Endothelial cell of umbilical vein (primary cell): ENCODE data around the gene TBC1D13. TPM values are rescaled to one million over a fixed set of nuclear protein-coding genes. Genes with fewer than 3 reads are reported as not detected.
"Not testable (repeated sequence)": the region's sequence is repeated elsewhere in the genome, so short reads cannot be mapped to it uniquely, and the experiment has no call there.

Experiments
- BruUV-seq: library from RNA; stranded (reverse); fragments of 400-500 nt; replicated peaks from 2 replicates; lab custom pipeline; 2021; lab: Mats Ljungman, UMichigan
- CTCF ChIA-PET: fragments of 300-600, 350-600 bp; sonication (Branson Sonifier 250); formaldehyde crosslinking; loops from one replicate; lab custom pipeline; 2021; ENCODE audit warnings: antibody characterized with exemption, inconsistent platforms; lab: Charles Lee
- POLR2A ChIA-PET: fragments of 300-600, 350-600 bp; sonication (Branson Sonifier 250); formaldehyde crosslinking; loops from one replicate; lab custom pipeline; 2021; ENCODE audit warnings: antibody characterized with exemption, inconsistent platforms; lab: Charles Lee
- DNase-seq: peaks from one replicate; pipeline ENCODE4 v3.0.0-alpha.2; 2011; ENCODE audit warnings: low read depth, low spot score
- FAIRE-seq: peaks from 2 replicates; lab custom pipeline; 2011; peaks lifted over from hg19 to GRCh38; lab: Jason Lieb, UNC
- H2AFZ ChIP-seq: 2 replicates; pipeline ENCODE4 v1.6.0; 2012; ENCODE audit warnings: low read depth, low read length, control low read depth, inconsistent platforms
- H3K27ac ChIP-seq: 2 replicates; pipeline ENCODE4 v1.5.1; 2011; ENCODE audit warnings: low read depth, mild to moderate bottlenecking, control low read depth, low read length, moderate library complexity; ENCODE audit not compliant: insufficient read depth
- H3K27me3 ChIP-seq, 2 experiments: 2 replicates each; pipeline versions ENCODE4 v1.6.0 to v1.6.1; 2011; ENCODE audit warnings: low read length in 2 of 2, mixed read lengths in 1 of 2; ENCODE audit not compliant: control insufficient read depth in 2 of 2, insufficient read depth in 2 of 2
- H3K36me3 ChIP-seq, 2 experiments: 2 replicates in 1 of 2; 3 replicates in 1 of 2; pipeline ENCODE4 v1.5.1; 2011; ENCODE audit warnings: low read length in 2 of 2, mild to moderate bottlenecking in 1 of 2, moderate library complexity in 1 of 2; ENCODE audit not compliant: control insufficient read depth in 2 of 2, insufficient read depth in 2 of 2; ENCODE audit errors: extremely low read depth in 1 of 2
- H3K4me1 ChIP-seq: 3 replicates; pipeline ENCODE4 v1.5.1; 2011; ENCODE audit warnings: mild to moderate bottlenecking, low read length; ENCODE audit not compliant: control insufficient read depth, insufficient read depth; ENCODE audit errors: extremely low read depth
- H3K4me2 ChIP-seq: 2 replicates; pipeline ENCODE4 v1.6.1; 2011; ENCODE audit warnings: low read length, control low read depth, mixed read lengths; ENCODE audit not compliant: insufficient read depth
- H3K4me3 ChIP-seq, 3 experiments: fragments of 200-600 bp in 1 of 3; sonication (generic), shearing (Covaris generic) in 1 of 3; replicated peaks in 1 of 3; 2 replicates each; pipeline ENCODE4 v1.5.1; 2011 to 2016; ENCODE audit warnings: control low read depth in 3 of 3, low read length in 3 of 3, mild to moderate bottlenecking in 2 of 3, inconsistent platforms in 1 of 3, low read depth in 1 of 3, moderate library complexity in 1 of 3; ENCODE audit not compliant: insufficient read depth in 1 of 3
- H3K79me2 ChIP-seq: 2 replicates; pipeline ENCODE4 v1.6.0; 2012; ENCODE audit warnings: low read length, inconsistent platforms; ENCODE audit not compliant: control insufficient read depth, insufficient read depth
- H3K9ac ChIP-seq: replicated peaks from 2 replicates; pipeline ENCODE3; 2011; ENCODE audit warnings: low read length, control low read depth; ENCODE audit not compliant: insufficient read depth; ENCODE audit errors: extremely low read depth
- H3K9me1 ChIP-seq: replicated peaks from 3 replicates; pipeline ENCODE4 v1.6.0; 2011; ENCODE audit warnings: mild to moderate bottlenecking, low read length; ENCODE audit not compliant: control insufficient read depth, insufficient read depth; ENCODE audit errors: extremely low read depth
- H3K9me3 ChIP-seq: replicated peaks from 2 replicates; pipeline ENCODE4 v1.5.1; 2012; ENCODE audit warnings: low read length, inconsistent platforms; ENCODE audit not compliant: control insufficient read depth, insufficient read depth
- H4K20me1 ChIP-seq: replicated peaks from 2 replicates; pipeline ENCODE3; 2011; ENCODE audit warnings: mild to moderate bottlenecking, low read length; ENCODE audit not compliant: control insufficient read depth, insufficient read depth; ENCODE audit errors: extremely low read depth
- dilution Hi-C: fragments of 300-500 bp; cut with MboI; formaldehyde crosslinking; loops from one replicate; pipeline ENCODE4 v1.15.0; 2019; ENCODE audit warnings: low sequenced_read_pairs; ENCODE audit not compliant: extremely low pct_ligation_motif_present
- intact Hi-C: fragments of 100-400 bp; cut with micrococcal nuclease; formaldehyde crosslinking; loops from one replicate; pipeline ENCODE4 v1.10.0; 2022
- polyA plus RNA-seq, 4 experiments: library from polyadenylated mRNA; depleted of rRNA in 3 of 4; stranded (reverse) in 3 of 4; unstranded in 1 of 4; fragments of >200 nt; gene quantifications; 2 replicates each; pipeline versions ENCODE4 v1.2.1 to v1.2.3, GENCODE V29; 2011 to 2012; ENCODE audit warnings: missing spikeins in 1 of 4
- small RNA-seq: library from RNA; depleted of rRNA; stranded (forward); fragments of <200 nt; gene quantifications from one replicate; pipeline ENCODE3, GENCODE V24; 2012; ENCODE audit warnings: low replicate concordance, low read depth; ENCODE audit not compliant: insufficient read depth, insufficient read length
- total RNA-seq: library from RNA; stranded (reverse); gene quantifications from 2 replicates; pipeline ENCODE4 v1.2.3, GENCODE V29; 2021

Gene TBC1D13
- total and polyA plus RNA-seq, 2 donors (not counting 3 experiments of a cell fraction or from before 2014, with no cell fraction given): 35.1 to 41.9 TPM

- POLR2A ChIA-PET, intact Hi-C loops, dilution Hi-C loops: not testable (repeated sequence)
These were observed 71.4 kb downstream of the TBC1D13 start for GRCh38 chr9:128858476-128858875.

More at GRCh38 chr9:128858476-128858875, 71.4 kb downstream of the TBC1D13 start:
- FAIRE-seq, DNase-seq, H3K9me1 ChIP-seq, H3K9ac ChIP-seq, H3K79me2 ChIP-seq, H3K27me3 ChIP-seq, H4K20me1 ChIP-seq, H2AFZ ChIP-seq, H3K4me2 ChIP-seq, H3K9me3 ChIP-seq, H3K4me3 ChIP-seq, H3K27ac ChIP-seq, H3K36me3 ChIP-seq, H3K4me1 ChIP-seq, BruUV-seq: not testable (repeated sequence)
- CTCF ChIA-PET: interaction anchor here (1.1 to 1.9 kb wide), 3 partner anchors 10 to 70 kb away, joined by 3 to 7 read pairs (median 5); no protein-coding TSS in a partner anchor

Small RNA genes lying within 50 kb of the gene (small RNA-seq; reads per million reads assigned to genes)
- gene RF00017: not detected

Other genes with a start within 250 kb of the TBC1D13 start
- 478 and 502 TPM in 2 replicates for gene SPTAN1, start 234.7 kb upstream of the TBC1D13 start, total RNA-seq
- 408 and 487 TPM in 2 replicates for gene SPTAN1, start 234.7 kb upstream of the TBC1D13 start, polyA plus RNA-seq
- gene DYNC2I2, start 130.4 kb upstream of the TBC1D13 start, total RNA-seq: 68.5 and 73.6 TPM in 2 replicates
- gene DYNC2I2, start 130.4 kb upstream of the TBC1D13 start, polyA plus RNA-seq: 82.6 and 88.5 TPM in 2 replicates
- 448 and 483 TPM in 2 replicates for gene SET, start 98.0 kb upstream of the TBC1D13 start, total RNA-seq
- 61.1 and 96.9 TPM in 2 replicates for gene SET, start 98.0 kb upstream of the TBC1D13 start, polyA plus RNA-seq
- 39.3 and 40.4 TPM in 2 replicates for gene PKN3, start 84.8 kb upstream of the TBC1D13 start, total RNA-seq
- 27.0 and 29.5 TPM in 2 replicates for gene PKN3, start 84.8 kb upstream of the TBC1D13 start, polyA plus RNA-seq
- gene ZDHHC12, start 63.1 kb upstream of the TBC1D13 start, total RNA-seq: 28.8 and 31.1 TPM in 2 replicates
- gene ZDHHC12, start 63.1 kb upstream of the TBC1D13 start, polyA plus RNA-seq: 62.0 and 86.1 TPM in 2 replicates
- gene ZER1, start 15.3 kb upstream of the TBC1D13 start, total RNA-seq: 23.0 and 24.9 TPM in 2 replicates
- gene ZER1, start 15.3 kb upstream of the TBC1D13 start, polyA plus RNA-seq: 29.9 and 45.5 TPM in 2 replicates
- 17.9 and 18.0 TPM in 2 replicates for gene ENDOG, start 31.2 kb downstream of the TBC1D13 start, total RNA-seq
- 21.1 and 26.4 TPM in 2 replicates for gene ENDOG, start 31.2 kb downstream of the TBC1D13 start, polyA plus RNA-seq
- 51.6 and 59.3 TPM in 2 replicates for gene SPOUT1, start 42.5 kb downstream of the TBC1D13 start, total RNA-seq
- 50.4 and 51.4 TPM in 2 replicates for gene SPOUT1, start 42.5 kb downstream of the TBC1D13 start, polyA plus RNA-seq
- gene KYAT1, start 94.7 kb downstream of the TBC1D13 start, total RNA-seq: 7.2 and 8.0 TPM in 2 replicates
- gene KYAT1, start 94.7 kb downstream of the TBC1D13 start, polyA plus RNA-seq: 9.6 and 10.3 TPM in 2 replicates
- 99.6 and 126 TPM in 2 replicates for gene LRRC8A, start 94.9 kb downstream of the TBC1D13 start, total RNA-seq
- gene LRRC8A, start 94.9 kb downstream of the TBC1D13 start, polyA plus RNA-seq: 129 and 134 TPM in 2 replicates
- gene PHYHD1, start 133.7 kb downstream of the TBC1D13 start, total RNA-seq: 0.30 and 1.8 TPM in 2 replicates
- gene PHYHD1, start 133.7 kb downstream of the TBC1D13 start, polyA plus RNA-seq: 1.1 and 1.8 TPM in 2 replicates
- gene DOLK, start 160.3 kb downstream of the TBC1D13 start, total RNA-seq: 18.8 and 22.3 TPM in 2 replicates
- 59.8 and 71.6 TPM in 2 replicates for gene DOLK, start 160.3 kb downstream of the TBC1D13 start, polyA plus RNA-seq
- gene NUP188, start 160.4 kb downstream of the TBC1D13 start, total RNA-seq: 62.1 and 66.2 TPM in 2 replicates
- 62.7 TPM in 2 replicates for gene NUP188, start 160.4 kb downstream of the TBC1D13 start, polyA plus RNA-seq
- 55.8 and 58.8 TPM in 2 replicates for gene SH3GLB2, start 241.1 kb downstream of the TBC1D13 start, total RNA-seq
- gene SH3GLB2, start 241.1 kb downstream of the TBC1D13 start, polyA plus RNA-seq: 77.5 and 91.9 TPM in 2 replicates
- 28.0 and 29.5 TPM in 2 replicates for gene MIGA2, start 249.4 kb downstream of the TBC1D13 start, total RNA-seq
- 27.7 and 28.0 TPM in 2 replicates for gene MIGA2, start 249.4 kb downstream of the TBC1D13 start, polyA plus RNA-seq